GM19193 (cell line): Measurements from ENCODE around the gene ALDOC.

Experiments
- POLR2A ChIP-seq: IDR thresholded peaks from 4 replicates; pipeline ENCODE4 v1.6.1; 2011; ENCODE audit not compliant: insufficient read depth, insufficient read length; ENCODE audit errors: extremely low read depth

ALDOC gene

DNA sequence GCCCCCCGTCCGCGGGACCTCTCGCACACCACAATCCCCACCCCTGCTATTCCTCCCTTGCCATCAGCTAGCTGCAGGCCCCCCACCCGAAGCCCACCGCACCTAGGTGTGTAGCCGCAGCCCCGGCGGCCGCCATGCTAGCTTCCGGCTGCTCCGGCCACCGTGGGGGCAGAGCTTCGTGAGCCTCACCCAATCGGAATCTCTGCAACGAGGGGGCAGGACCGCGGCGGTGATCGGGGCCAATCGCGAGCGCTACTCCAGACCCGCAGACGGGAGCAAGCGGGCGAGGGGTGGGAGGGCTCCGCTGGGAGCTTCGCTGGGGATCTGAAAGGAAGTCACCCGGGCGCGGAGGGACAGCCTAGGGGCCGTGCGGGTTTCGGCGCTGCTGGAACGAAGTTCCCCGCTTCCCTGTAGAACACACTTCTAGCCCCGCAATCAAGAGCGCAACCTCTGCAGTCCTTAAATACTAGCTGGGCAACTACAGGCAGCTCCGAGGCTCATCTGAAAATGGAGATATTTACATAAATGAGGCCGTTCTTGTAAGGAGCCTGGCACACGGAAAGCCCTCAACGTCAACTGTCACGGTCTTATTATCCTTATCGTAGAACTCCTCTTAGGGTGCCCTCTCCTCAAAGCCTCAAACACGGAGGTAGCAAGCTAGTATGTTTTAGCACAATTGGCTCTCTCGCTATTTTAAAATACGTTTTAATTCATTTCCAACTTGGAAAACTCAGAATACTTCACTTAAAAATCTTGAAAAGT is 5.2 kb downstream of the ALDOC start, which contains the start of gene PIGS:
TSS of gene PIGS (minus strand) at position 164 of the 762 bp plus-strand sequence. CDS start at position 136, 28 bp downstream.
- TF ChIP-seq POLR2A: peak; percentile 90

DNA sequence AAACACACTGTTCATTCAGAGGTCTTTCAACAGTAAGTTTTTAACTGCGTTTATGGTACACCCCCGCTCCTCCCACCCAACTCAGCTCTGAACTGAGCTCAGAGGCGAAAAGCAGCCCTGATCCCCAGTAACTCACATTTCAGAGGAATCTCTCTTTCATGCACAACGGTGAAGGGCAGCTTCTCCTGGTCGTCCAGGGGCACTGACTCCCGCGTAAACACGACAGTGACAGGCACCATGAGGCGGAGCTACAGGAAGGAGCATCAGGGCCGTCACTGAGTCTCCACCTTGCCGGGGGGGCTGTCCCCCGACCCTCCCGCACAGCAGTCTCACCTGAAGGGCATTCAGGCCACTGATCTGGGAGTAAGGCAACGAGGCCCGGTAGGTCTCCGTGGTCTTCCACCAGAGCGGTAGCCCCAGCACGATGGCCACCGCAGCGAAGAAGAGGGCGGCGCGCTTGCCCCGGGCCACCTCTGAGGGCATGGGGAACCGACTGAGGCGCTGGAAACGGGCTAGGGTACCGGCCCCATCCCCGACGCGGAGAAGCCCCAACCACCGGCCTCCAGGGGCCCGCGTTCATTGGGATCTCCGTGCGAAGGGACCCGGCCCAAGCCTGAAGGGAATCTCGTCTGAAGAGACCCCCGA is 5.9 kb downstream of the ALDOC start:
- TF ChIP-seq POLR2A: no peak

DNA sequence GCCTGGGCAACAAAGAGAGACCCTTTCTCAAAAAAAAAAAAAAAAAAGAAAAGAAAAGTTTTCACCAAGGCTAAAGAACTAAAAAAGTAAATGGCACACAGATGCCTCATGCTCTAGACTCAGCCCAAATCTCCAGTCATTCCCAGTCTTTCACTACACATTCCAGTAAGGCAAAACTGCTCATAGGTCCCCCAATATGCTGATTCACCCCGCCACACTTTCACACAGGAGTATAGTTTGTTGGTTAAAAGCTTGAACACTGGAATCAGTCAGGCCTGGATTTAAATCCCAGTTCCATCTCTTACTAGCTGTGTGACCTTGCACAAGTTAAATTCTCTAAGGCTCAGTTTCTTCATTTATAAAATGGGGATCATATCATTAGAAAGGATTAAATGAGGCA is 7.2 kb downstream of the ALDOC start:
- no peak for TF ChIP-seq POLR2A

DNA sequence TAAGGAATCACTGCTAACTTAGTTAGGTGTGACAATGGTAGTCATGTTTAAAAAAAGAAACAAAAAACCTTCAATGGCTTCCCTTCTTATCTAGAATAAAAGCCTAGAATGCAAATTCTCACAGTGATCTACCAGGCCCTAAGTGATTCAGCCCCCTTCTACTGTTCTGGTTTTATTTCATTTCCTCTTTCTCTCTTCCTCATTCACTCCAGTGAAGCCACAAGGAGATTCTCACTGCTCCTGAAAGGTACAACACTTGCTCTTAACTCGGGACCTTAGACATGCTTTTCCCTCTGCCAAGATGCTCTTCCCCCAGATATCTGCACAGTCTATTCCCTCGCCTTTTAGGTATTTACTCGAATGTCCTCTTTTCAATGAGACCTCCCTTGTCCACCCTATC is 9.1 kb downstream of the ALDOC start:
- no peak for TF ChIP-seq POLR2A

DNA sequence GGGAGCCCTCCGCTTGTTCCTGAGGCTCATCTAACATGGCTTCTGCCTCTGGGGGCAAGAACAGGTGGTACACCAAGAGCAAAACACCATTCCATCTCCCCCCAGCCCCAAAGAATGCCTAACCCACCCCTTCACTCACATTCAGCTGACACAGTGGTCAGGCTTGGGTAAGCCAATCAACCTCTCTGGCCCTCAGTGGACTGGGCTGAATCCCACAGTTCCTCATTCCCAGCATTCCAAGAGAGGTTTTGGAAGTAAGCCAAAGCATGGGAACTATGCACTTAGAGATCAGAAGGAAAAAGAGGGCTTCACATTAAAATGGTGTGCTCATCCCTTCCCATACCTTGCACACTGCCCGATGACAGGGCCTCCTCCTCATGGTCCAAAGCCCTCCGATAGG is 13.2 kb downstream of the ALDOC start:
- no peak for TF ChIP-seq POLR2A

DNA sequence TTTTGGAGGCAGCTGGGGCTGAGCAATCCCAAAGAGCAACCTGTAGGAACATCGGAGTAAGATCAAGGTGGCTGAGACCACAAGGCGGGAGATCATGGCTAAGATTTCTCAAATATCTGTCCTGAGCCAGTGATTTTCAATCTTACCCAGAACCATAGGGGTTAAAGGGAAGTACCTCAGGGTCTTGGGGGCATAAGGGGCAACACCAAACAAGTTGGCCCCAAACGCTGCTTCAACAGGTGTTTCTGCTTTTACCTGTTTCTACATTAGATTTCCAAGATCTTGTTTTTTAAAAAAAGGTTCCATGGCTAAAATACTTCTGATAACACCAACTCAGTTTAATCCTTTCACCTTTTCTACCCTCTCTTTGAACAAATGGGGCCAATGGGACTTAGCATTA is 21.7 kb downstream of the ALDOC start:
- TF ChIP-seq POLR2A: no peak

DNA sequence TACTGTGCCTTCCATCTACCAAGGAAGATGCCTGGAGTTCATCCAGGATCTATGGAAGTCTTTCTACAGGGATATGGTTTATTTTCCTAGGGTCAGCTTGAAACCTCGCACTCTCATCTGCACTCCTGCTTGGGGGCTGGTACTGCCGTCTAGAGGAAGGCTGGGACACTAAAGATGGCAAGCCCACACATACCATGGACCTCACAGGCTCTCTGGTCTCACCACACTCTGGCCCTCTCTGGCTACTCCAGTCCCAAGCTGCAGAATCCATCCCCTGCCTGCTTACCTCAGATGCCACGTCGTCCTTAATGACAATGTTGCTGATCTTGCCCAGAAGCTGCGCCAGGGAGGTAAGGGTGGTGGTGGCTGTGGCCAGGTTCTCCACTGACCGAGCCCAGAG is 22.1 kb downstream of the ALDOC start:
- no peak for TF ChIP-seq POLR2A

DNA sequence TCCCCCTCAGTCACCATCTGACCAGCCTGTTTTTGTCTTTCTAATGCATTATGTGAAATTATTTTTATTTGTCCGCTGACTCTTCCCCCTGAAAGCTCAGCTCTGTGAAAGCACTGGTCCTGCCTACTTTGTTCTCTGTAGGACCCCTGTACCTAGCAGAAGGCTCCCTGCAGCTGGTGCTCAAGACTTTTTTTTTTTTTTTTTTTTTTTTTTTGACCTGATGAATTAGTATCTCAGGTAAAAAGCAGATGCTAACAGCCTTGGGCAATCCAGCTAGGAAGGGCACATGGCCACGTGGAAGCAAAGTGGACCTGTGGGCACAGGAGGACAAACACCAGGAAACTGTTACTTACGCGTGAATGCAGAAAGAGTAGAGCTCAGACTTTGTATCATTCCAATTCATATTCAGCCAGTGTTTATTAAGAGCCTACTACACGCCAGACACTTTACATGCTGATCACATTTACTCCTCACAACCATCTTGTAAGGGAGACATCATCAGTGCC is 23.6 kb downstream of the ALDOC start:
- TF ChIP-seq POLR2A: no peak

DNA sequence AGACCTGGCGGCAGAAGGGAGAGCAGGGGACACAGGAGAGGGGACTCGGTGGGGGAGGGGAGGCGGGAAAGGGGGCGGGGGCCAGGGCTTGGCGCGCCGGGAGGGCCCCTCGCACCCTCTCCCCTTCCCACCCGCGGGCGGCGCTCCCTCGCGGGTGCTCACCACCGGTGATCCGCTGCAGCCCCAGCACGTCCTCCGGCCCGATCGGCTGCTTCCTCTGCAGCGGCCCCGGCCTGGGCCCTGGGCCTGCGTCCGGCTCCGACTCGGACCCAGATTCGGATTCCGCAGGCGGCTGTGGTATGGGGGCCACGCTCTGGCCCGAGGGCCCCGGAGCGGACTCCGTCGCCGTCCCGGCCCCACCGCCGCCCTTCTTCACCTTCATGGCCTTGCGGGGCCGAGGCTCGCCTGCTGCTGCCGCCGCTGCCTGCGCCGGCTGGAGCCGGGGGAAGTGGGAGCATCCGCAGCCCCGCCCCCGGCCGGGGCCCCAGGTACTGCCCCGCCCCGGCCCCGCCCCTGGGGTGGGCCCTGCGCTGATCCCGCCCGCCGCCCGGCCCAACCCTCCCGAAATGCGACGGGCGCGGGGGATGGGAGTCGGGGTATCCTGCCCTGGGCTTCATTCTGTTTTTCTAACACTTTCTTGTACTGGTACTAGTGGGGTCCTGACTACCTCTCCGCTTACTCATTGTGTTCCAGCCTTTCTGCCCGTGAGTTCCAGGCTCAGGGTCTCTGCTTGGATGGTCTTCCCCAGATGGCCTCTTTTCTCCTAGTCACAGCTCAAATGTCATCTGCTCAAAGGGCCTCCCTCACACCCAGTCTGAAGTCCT is 24.3 kb downstream of the ALDOC start, which contains the start of gene UNC119:
TSS of gene UNC119 (minus strand) at position 449 of the 824 bp plus-strand sequence. CDS start at position 382, 67 bp downstream.
- peak; percentile 87 for TF ChIP-seq POLR2A

DNA sequence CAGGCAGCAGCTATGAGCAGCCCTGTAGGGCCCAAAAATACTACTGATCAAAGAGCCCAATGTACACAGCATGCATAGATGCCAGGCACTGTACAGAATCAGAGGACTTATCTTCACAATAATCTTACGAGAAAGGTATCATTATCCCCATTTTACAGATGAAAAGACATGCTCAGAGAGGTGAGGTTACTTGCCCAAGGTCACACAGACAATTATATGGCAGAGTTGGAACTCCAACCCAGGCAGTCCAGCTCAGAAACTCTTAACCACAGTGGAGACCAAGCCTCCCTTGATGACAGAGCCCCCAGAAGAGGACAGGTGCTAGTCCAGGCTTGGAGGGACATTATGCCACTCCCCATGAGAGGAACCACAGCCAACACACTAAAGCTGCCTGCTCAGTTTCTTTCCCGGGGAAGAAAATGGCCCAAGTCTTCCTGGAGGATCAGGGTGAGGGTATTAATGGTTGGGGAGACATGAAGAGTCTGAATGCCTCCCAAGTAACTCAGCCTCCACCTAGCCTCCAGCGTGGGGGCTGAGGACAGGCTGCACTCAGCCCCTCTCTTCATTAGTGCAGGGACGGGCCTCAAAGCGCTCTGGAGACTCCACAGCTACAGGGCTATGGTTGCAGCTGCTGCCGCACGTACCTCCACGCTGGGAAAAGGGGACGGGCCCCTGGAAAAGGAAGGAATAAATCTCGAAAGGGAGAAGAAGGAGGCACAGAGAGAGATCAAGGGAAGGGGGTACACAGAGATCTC is 25.1 kb downstream of the ALDOC start:
- no peak for TF ChIP-seq POLR2A

DNA sequence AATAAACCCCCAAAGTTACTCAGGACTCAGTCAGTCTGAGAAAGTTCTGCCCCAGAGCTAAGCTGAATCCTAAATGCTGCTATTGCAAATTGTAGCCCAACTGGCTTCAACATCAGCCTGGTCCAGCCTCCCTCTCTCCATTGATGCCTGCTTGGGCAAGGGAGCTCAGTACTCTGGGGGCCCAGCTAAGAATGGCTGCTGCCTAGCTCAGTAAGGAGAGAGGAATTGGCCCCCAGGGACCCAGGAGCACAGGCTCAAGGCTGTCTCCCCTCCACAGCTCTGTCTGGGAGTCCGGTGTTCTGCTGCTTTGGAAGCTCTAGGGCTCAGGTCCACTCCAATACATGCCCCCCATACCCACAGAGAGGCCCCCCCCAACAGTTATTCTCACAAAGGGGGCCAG is 25.8 kb downstream of the ALDOC start:
- no peak for TF ChIP-seq POLR2A

DNA sequence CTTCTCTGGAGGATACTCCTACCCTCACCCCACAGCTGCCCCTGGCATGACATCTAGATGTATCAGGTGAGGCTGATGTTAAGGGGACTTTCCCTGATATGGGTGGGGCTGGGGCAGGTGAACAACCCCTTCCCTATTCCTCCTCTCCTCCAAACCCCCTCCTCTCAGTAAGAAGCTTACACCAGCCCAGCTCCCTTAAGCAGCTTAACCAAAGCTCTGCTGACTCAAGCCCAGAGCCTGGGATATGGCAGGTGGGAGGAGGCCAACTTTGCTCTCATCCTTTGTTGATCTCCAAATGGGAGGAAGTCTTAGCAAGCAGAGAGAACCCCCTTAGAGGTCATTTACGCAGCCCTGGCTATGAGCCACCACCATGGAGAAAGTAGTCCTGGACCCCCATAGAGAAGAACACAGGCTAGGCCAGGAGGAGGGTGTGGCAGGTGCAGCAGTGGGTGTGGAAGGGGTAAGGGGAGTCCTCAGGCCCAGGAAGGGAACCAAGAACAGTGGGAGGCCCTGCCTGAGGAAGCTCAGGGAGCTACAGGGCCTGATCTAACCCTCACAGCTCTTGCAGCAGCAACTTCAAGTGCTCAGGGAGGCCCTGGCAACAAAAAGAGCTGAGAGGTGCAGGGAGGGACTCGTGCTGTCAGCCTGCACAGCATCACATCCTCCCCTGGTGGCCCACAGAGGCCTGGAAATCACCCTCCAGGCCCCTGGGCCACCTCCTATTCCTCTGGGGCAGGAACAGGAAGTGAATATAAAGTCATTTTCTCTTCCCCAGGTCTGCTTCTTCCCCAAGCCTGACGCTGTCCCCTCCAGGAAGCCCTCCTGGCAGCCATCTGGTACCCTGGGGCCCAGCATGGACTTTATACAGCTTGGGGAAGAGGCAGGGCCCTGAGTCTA is 27.2 kb downstream of the ALDOC start:
- peak; percentile 52 for TF ChIP-seq POLR2A

DNA sequence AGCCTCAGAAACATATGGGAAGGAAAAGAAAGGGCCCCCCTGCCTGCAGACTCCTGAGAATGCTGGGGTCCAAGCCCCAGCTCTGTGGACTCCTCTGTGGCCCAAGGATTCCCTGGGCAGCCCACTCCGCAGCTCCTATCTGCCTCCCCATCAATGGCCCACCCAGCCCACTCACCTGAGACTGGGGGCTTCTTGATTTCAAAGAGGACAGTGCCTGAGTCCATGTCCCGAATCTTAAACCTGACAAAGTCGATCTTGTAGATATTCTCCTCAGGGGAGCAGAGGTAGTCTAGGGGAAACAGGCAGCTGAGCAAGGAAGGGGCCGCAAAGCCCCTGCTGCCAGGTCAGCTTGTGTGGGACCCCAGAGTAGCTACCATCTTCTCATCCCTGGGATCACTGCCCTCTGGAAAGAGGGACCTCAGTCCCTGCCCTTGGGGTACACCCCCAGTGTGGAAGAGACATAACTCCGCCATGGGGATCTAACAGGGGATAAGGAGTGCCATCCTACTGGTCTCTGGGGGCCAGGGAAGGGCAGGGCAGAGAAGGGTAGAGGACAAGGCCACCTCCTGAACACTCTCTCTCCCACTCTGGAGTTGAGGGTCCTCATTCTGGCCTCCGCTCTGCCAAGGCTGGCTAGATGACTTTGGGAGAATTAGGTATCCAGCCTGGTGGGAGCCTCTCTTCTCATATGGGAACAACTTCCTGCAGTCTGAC is 28.1 kb downstream of the ALDOC start:
- TF ChIP-seq POLR2A: no peak
